SK-N-MC (cell line): ENCODE data around the gene CTSE.
"Not testable (repeated sequence)": the region's sequence is repeated elsewhere in the genome, so short reads cannot be mapped to it uniquely, and the experiment has no call there.

ENCODE experiments used
- DNase-seq: peaks from one replicate; pipeline ENCODE4 v3.0.0-alpha.2; 2011; ENCODE audit warnings: low read depth, low spot score
- H3K27ac ChIP-seq: fragments of 200-600 bp; sonication (generic); 2 replicates; pipeline ENCODE4 v1.5.1; 2016; ENCODE audit warnings: mixed run types
- H3K36me3 ChIP-seq: fragments of 200-600 bp; sonication (generic); 2 replicates; pipeline ENCODE4 v1.6.1; 2017; ENCODE audit warnings: antibody characterized with exemption, low read length, mixed read lengths; ENCODE audit not compliant: insufficient read depth
- H3K4me3 ChIP-seq: fragments of 200-600 bp; sonication (generic); 2 replicates; pipeline ENCODE4 v1.5.1; 2016
- H3K9ac ChIP-seq: fragments of 200-600 bp; sonication (generic); 2 replicates; pipeline ENCODE4 v1.8.0; 2017; ENCODE audit warnings: mixed run types, mixed read lengths; ENCODE audit not compliant: insufficient read length
- H3K9me3 ChIP-seq: fragments of 200-600 bp; sonication (generic); 2 replicates; pipeline ENCODE4 v1.6.1; 2017; ENCODE audit warnings: low read depth, mild to moderate bottlenecking, antibody characterized with exemption, low read length, moderate library complexity, mixed read lengths
- EZH2 ChIP-seq: fragments of 200-600 bp; sonication (generic); IDR thresholded peaks from one replicate; pipeline ENCODE4 v1.6.1; 2017; ENCODE audit warnings: antibody characterized with exemption
- FOXP2 ChIP-seq: optimal IDR thresholded peaks from 2 replicates; pipeline ENCODE3; 2011; ENCODE audit warnings: mild to moderate bottlenecking, moderate library complexity; ENCODE audit not compliant: insufficient read depth; ENCODE audit errors: extremely low read length, control extremely low read depth
- POLR2AphosphoS5 ChIP-seq: IDR thresholded peaks from 2 replicates; pipeline ENCODE4 v1.6.1; 2012; ENCODE audit warnings: mild to moderate bottlenecking, low read depth, low read length, borderline replicate concordance

The CTSE gene

DNA sequence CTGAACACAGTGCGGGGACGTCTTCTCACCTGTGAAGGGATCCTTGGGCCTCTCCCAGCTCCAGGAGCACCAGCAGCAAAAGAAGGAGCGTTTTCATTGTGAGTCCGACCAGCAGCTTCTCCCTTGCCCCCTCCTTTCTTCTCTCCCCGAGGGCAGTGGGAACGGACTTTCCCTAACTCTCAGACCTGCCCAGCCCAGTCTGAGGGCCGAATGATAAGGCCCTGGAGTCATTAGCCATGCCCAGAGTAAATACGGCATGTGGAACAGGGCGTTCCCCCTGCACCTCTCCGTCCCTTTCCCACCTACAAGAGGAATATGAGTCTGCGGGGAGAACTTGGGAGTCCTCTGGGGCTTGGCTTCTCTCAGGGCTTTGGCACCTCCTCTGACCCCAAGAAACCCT is at the start of gene CTSE:
CTSE (minus strand) TSS at position 201 of the 400 bp plus-strand sequence; CDS start at position 97, 104 bp downstream.
- H3K4me3 ChIP-seq: no peak within 1 kb of the TSS
- no peak within 1 kb of the TSS for H3K27ac ChIP-seq
- H3K9ac ChIP-seq: no peak within 1 kb of the TSS
- no peak for TF ChIP-seq EZH2
- H3K36me3 ChIP-seq: no peaks in the 10 kb centered on the region
- DNase-seq: no peak
- no peaks in the 10 kb centered on the region for H3K9me3 ChIP-seq

DNA sequence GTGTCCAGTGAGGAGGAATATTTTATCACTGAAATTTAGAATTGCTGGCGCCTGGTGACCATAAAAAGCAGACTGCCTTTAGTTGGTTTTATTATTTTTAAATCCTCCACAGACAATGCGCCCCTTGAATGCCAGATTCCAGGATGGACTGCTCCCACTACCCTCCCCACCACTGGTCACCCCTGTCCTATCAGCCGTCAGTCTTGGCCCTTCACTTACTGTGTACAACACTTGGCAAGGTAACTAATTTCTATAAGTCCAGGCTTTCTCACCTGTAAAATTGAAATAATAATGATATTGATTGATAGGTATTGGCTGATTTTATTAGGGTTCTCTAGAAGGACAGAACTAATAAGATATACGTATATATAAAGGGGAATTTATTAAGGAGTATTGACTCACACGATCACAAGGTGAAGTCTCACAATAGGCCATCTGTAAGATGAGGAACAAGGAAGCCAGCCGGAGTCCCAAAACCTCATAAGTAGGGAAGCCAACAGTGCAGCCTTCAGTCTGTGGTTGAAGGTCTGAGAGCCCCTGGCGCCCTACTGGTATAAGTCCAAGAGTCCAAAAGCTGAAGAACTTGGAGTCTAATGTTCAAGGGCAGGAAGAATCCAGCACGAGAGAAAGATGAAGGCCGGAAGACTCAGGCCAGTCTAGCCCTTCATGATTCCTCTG is 47.1 kb upstream of the CTSE start:
- Histone ChIP-seq H3K4me3 (no peak overlapping the region), H3K27ac (no peak overlapping the region), H3K9ac (no peak overlapping the region), H3K9me3 (no peaks in the 10 kb centered on the region), H3K36me3 (no peaks in the 10 kb centered on the region)
- TF ChIP-seq FOXP2 (no peak), POLR2AphosphoS5 (no peak), EZH2 (no peak)
- DNase-seq: no peak

DNA sequence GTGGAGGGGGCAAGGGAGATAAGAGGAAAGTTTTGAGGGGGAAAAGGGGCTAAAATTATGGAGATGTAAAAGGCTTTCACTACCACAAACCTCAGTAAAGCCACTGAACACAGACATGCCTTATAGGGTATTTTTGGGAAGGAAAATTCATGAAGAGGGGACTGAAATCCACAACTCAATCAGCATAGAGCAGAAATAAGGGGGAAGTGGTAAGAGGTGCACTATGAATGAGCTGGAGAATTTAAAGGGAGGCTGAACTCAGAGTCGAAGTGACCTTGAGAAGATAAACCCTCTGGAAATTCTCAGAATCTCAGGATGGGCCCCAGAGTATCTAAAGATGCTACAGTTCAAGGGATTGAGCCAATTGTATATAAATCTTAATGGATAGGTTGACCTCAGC is 44.6 kb upstream of the CTSE start:
- no peaks in the 10 kb centered on the region for H3K9me3 ChIP-seq
- no peak overlapping the region for H3K27ac ChIP-seq
- no peak overlapping the region for H3K4me3 ChIP-seq
- TF ChIP-seq EZH2 (no peak), POLR2AphosphoS5 (no peak), FOXP2 (no peak)
- DNase-seq: no peak
- H3K36me3 ChIP-seq: no peaks in the 10 kb centered on the region
- H3K9ac ChIP-seq: no peak overlapping the region

DNA sequence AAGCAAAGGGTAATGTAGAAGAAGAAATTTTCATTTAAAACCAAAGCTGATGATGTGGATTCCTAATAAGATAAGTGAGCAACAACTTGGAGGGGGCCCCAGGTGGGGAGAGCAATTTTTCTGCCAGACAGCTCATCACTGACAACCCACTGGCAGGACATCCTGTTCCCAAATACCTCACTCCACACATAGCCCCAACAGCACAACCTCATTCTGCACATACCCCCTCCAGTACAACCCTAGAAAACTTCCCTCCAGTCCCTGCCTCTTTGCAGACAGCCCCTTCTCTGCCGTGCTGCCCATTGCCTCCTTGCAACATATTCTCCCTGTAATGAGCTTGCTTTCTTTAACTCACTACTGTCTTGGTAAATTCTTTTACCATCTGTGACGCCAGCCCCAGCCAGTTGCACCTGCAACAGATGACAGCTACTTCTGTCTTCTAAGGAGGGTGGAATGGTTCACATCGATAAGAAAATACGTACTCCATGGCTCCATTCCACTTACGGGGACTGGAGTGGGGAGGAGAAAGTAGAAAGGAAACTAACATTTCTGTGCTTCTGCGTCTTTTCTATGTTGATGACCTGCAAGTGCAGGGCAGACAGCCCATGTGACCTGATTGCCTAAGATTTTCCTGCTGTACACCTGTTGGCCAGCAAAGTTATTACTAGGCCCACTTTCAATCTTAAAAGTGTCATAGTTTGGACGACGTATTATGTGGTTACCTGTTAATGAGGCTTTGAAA is 44.0 kb upstream of the CTSE start:
- H3K9me3 ChIP-seq: no peaks in the 10 kb centered on the region
- DNase-seq: no peak
- no peaks in the 10 kb centered on the region for H3K36me3 ChIP-seq
- H3K9ac ChIP-seq: no peak overlapping the region
- no peak overlapping the region for H3K4me3 ChIP-seq
- no peak overlapping the region for H3K27ac ChIP-seq
- no peak for TF ChIP-seq POLR2AphosphoS5
- TF ChIP-seq EZH2: no peak
- no peak for TF ChIP-seq FOXP2

DNA sequence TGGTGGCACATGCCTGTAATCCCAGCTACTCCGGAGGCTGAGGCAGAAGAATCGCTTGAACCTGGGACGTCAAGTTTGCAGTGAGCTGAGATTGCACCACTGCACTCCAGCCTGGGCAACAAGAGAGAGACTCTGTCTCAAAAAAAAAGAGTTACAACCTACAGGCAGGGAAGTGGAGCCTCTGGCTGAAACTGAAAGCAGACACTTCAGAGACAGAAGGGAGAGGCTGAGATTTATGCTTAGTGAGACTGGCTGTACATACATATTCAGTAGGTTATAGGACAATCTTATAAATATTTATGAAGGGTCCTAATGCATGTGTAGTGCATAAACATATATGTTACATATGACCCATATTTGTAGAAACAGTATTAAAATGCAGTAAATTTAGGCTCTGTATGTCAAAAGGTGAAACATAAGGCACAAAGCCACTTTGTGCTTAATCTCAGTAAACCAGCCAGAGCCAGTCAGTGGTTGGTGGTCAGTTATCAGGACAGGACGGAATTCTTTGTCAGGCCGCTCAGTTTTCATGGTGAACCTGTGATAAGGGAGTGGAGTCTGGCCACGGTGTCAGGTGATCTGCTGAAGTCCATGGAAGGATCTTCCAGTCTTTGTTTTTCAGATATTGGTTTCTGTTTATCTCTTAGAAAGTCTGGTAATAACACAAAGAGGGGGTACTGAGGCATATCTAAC is 42.9 kb upstream of the CTSE start:
- Histone ChIP-seq H3K9ac (no peak overlapping the region), H3K9me3 (no peaks in the 10 kb centered on the region), H3K27ac (no peak overlapping the region), H3K4me3 (no peak overlapping the region), H3K36me3 (no peaks in the 10 kb centered on the region)
- no peak for DNase-seq
- TF ChIP-seq FOXP2: no peak
- TF ChIP-seq EZH2: no peak
- no peak for TF ChIP-seq POLR2AphosphoS5

DNA sequence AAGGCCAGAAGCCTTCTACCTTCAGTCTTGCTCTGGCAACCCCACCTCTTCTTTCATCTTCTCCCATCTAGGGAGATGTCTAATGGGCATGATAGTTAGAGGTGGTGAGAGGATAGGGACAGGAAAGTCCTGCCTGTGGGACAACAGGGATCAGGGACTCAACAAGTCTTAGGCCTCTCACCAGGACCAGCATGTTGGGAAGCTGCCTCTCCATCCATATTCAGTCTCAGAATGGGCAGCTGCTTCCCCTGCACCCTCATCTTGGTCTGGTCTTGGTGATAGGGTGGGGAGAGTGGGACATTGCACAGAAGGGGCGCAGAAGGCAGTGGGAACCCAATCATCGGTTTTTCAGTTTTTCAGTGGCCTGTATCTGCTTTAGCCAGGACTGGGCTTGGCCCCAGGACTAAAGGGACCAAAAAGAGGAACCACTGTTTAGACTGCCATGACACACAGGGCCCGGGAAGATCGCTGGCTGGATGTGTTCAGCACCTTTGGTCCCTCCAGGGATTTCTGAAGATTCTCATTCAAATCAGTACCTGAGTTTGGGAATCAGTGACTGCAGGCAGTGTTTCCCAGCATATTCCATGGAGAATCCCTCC is 42.0 kb upstream of the CTSE start:
- TF ChIP-seq POLR2AphosphoS5 (no peak), FOXP2 (no peak), EZH2 (no peak)
- Histone ChIP-seq H3K9me3 (no peaks in the 10 kb centered on the region), H3K9ac (no peak overlapping the region), H3K27ac (no peak overlapping the region), H3K4me3 (no peak overlapping the region), H3K36me3 (no peaks in the 10 kb centered on the region)
- no peak for DNase-seq

DNA sequence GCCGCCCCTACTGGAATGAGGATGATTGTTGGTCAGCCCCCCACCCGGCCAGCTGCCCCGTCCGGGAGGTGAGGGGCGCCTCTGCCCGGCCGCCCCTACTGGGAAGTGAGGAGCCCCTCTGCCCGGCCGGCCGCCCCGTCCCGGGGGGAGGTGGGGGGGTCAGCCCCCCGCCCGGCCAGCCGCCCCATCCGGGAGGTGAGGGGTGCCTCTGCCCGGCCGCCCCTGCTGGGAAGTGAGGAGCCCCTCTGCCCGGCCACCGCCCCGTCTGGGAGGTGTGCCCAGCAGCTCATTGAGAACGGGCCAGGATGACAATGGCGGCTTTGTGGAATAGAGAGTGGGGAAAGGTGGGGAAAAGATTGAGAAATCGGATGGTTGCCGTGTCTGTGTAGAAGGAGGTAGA is 40.8 kb upstream of the CTSE start:
- H3K9me3 ChIP-seq, H3K9ac ChIP-seq, H3K27ac ChIP-seq, H3K4me3 ChIP-seq, H3K36me3 ChIP-seq, DNase-seq: not testable (repeated sequence)

DNA sequence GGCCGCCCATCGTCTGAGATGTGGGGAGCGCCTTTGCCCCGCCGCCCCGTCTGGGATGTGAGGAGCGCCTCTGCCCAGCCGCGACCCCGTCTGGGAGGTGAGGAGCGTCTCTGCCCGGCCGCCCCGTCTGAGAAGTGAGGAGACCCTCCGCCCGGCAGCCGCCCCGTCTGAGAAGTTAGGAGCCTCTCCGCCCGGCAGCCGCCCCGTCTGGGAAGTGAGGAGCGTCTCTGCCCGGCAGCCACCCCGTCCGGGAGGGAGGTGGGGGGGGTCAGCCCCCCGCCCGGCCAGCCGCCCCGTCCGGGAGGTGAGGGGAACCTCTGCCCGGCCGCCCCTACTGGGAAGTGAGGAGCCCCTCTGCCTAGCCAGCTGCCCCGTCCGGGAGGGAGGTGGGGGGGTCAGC is 40.3 kb upstream of the CTSE start:
- not testable (repeated sequence) for H3K4me3 ChIP-seq, H3K36me3 ChIP-seq, H3K9ac ChIP-seq, H3K9me3 ChIP-seq, DNase-seq, H3K27ac ChIP-seq
